ENCODE data around the gene TIGD2.
A peak's percentile ranks its signal among the peaks of the same experiment; 100 is the strongest.

The TIGD2 gene

DNA sequence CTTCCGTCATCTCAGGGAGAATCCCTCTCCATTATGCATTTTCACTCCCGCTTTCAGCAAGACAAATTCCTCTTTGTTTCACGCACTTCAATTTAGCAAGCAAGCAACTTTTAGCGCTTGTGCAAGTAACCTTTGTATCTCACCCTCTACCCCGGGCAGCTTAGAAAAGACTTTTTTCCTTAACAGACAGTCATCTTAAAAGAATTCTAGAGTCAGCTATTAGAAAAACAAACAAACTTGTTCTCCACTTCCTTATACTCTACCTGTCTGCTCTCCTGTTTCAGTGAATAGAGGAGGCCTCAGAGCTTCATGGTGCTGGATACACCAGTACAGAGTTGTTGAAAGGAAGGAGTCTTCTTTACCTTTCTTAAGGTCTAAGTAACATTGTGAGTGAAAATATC lies 12.1 kb downstream of the TIGD2 start:
- no peak for DNase-seq (ENCODE audit: low read depth)
- H3K4me3 ChIP-seq (ENCODE audit: control insufficient read depth, low read depth, low read length) = no peak overlapping the region
- no peak for TF ChIP-seq CTCF (IDR thresholded peaks at IDR 0.05; ENCODE audit: control insufficient read depth, insufficient read depth, low read depth, low read length, missing control alignments)

DNA sequence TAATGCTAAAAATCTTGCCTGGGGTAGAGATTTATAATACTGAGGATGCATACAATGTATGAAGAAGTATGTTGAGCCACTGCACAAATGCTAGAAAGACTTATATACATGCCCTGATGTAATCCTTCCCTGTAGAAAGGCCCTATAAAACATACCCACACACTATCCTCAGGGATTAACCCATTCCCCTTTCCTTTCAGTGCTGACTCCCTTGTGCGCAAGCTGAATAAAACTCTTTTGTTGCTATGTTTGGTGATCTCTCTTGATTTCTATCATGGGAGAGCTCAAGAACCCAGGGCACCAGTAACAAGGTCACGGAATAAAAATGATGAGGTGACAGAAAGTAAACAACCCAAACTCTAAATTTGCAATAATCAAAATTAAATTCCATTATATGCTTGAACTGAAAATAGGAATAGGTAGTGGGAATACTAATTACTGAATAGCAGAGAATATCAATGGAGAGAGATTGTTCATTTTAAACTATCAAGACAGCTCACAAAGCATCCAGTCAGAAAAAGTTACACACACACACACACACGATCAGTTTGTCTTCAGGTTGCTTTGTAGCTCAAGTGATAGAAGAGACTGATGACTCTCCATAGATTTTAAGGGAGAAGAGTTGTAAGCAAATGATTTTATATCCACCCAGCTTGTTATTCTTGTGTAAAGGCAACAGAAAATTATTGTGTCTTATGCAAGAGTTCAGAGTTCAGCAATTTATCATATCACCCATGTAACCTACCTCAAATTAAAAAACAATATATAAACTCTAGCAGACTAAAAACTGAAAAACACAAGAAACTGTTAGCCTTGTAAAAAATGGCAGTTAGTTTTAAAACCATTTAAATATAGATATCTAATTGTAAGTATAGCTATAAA lies 14.8 kb downstream of the TIGD2 start:
- no peak overlapping the region for H3K4me3 ChIP-seq (ENCODE audit: control insufficient read depth, low read depth, low read length)
- no peak for DNase-seq (ENCODE audit: low read depth)
- no peak for TF ChIP-seq CTCF (IDR thresholded peaks at IDR 0.05; ENCODE audit: control insufficient read depth, insufficient read depth, low read depth, low read length, missing control alignments)

GRCh38 chr4:89129080-89129640 lies 17.8 kb downstream of the TIGD2 start:
- peak; percentile 13 for DNase-seq (ENCODE audit: low read depth)

GRCh38 chr4:89134775-89135319 lies 23.5 kb downstream of the TIGD2 start:
- peak; percentile 62 for DNase-seq (ENCODE audit: low read depth)
- no peak overlapping the region for H3K4me3 ChIP-seq (ENCODE audit: control insufficient read depth, low read depth, low read length)
- no peak for TF ChIP-seq CTCF (IDR thresholded peaks at IDR 0.05; ENCODE audit: control insufficient read depth, insufficient read depth, low read depth, low read length, missing control alignments)

More at GRCh38 chr4:89129080-89129640, 17.8 kb downstream of the TIGD2 start:
- H3K4me3 ChIP-seq (ENCODE audit: control insufficient read depth, low read depth, low read length) = no peak overlapping the region
- no peak for TF ChIP-seq CTCF (IDR thresholded peaks at IDR 0.05; ENCODE audit: control insufficient read depth, insufficient read depth, low read depth, low read length, missing control alignments)

DNA sequence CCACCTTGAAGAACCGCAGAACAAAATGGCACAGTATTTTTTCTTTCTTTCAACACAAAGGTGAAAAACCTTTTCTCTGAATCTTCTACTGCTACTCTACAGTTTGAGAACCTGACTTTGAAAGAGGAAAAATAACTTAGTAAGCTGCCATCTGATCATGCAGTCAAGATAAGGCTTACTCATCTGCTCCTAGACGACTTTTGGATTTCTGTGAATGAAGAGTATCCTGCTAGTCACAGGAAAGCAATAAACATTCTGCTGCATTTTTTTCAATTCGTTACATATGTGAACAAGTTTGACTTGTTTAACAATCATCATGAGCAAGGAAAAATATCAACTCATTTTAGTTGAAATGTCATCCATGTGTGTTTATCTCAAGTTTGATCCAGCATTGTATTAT lies 25.2 kb downstream of the TIGD2 start:
- no peak overlapping the region for H3K4me3 ChIP-seq (ENCODE audit: control insufficient read depth, low read depth, low read length)
- TF ChIP-seq CTCF (IDR thresholded peaks at IDR 0.05; ENCODE audit: control insufficient read depth, insufficient read depth, low read depth, low read length, missing control alignments) = no peak
- DNase-seq (ENCODE audit: low read depth) = peak; percentile 35

DNA sequence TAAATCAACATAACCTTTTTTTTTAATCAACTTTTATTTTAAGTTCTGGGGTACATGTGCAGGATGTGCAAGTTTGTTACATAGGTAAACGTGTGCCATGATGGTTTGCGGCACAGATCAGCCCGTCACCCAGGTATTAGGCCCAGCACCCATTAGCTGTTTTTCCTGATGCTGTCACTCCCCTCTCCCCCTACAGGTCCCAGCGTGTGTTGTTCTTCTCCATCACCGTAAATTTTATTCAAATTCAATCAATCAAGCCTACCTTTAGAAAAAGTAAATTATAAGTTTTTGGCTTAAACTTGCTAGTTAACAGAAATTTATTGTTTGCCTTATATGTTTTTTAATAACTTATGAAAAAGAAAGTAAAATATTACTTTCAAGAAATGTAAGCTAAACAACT lies 25.9 kb downstream of the TIGD2 start:
- DNase-seq (ENCODE audit: low read depth) = no peak
- no peak for TF ChIP-seq CTCF (IDR thresholded peaks at IDR 0.05; ENCODE audit: control insufficient read depth, insufficient read depth, low read depth, low read length, missing control alignments)
- no peak overlapping the region for H3K4me3 ChIP-seq (ENCODE audit: control insufficient read depth, low read depth, low read length)

Data from AG09309 (cell line).